Measurements from ENCODE around the gene C1orf159. TPM values are rescaled to one million over a fixed set of nuclear protein-coding genes. Genes with fewer than 3 reads are reported as not detected.

The C1orf159 gene
- total and polyA plus RNA-seq, 9 of the 15 experiments (the other 6 are each of a cell fraction or from before 2014, with no cell fraction given): 0.28 to 54.9 (median 10.6) TPM

DNA sequence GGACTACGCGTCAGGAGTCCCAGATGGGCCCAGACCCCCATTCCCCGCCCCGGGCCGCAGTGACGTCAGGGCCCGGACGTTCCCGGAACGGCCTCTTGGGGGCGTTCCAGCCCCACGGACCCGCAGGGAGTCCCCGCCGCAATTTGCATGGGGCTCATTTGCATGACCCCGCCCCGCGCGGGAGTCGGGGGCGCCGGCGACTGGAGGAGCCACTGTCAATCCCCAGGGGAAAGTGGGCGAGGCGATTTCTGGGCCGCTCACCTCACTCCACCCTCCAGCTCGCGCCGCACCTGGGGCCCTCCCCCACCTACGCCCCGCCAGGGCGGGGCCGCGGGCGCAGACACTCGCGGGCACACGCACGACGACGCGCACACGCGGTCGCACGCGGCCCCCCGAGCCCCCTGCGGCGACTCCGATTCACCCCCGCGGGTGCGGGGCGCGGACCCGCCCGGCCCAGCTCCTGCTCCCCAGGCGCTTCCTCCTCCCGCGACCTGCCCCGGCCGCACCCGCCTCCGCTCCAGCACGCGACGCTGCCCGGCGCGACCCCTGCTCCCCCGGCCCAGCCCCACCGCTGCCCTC, 82.8 kb downstream of the C1orf159 start (continued):
- TF ChIP-seq, protein P1, sequence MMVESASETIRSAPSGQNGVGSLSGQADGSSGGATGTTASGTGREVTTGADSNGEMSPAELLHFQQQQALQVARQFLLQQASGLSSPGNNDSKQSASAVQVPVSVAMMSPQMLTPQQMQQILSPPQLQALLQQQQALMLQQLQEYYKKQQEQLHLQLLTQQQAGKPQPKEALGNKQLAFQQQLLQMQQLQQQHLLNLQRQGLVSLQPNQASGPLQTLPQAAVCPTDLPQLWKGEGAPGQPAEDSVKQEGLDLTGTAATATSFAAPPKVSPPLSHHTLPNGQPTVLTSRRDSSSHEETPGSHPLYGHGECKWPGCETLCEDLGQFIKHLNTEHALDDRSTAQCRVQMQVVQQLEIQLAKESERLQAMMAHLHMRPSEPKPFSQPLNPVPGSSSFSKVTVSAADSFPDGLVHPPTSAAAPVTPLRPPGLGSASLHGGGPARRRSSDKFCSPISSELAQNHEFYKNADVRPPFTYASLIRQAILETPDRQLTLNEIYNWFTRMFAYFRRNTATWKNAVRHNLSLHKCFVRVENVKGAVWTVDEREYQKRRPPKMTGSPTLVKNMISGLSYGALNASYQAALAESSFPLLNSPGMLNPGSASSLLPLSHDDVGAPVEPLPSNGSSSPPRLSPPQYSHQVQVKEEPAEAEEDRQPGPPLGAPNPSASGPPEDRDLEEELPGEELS (CRISPR knock-in tag; IDR thresholded peaks at IDR 0.05; ENCODE audit: borderline replicate concordance): no peak
- TF ChIP-seq, protein P2, sequence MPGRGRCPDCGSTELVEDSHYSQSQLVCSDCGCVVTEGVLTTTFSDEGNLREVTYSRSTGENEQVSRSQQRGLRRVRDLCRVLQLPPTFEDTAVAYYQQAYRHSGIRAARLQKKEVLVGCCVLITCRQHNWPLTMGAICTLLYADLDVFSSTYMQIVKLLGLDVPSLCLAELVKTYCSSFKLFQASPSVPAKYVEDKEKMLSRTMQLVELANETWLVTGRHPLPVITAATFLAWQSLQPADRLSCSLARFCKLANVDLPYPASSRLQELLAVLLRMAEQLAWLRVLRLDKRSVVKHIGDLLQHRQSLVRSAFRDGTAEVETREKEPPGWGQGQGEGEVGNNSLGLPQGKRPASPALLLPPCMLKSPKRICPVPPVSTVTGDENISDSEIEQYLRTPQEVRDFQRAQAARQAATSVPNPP (IDR thresholded peaks at IDR 0.05; ENCODE audit: borderline replicate concordance, insufficient read depth, insufficient read length): no peak
- no peak for TF ChIP-seq NUFIP1 (IDR thresholded peaks at IDR 0.05; ENCODE audit: partially characterized antibody)
- TF ChIP-seq ZNF586 (CRISPR knock-in tag; conservative IDR thresholded peaks at IDR 0.05): no peak
- TF ChIP-seq ZNF79 (CRISPR knock-in tag; IDR thresholded peaks at IDR 0.05; ENCODE audit: low read depth): no peak
- TF ChIP-seq SMAD2 (IDR thresholded peaks at IDR 0.05; ENCODE audit: low read depth, low read length): no peak
- TF ChIP-seq CBFA2T2 (conservative IDR thresholded peaks at IDR 0.05): no peak
- TF ChIP-seq ZBTB17 (CRISPR knock-in tag; IDR thresholded peaks at IDR 0.05): no peak
- no peak for TF ChIP-seq ZNF830 (CRISPR knock-in tag; IDR thresholded peaks at IDR 0.05)
- TF ChIP-seq POLR2AphosphoS5 (IDR thresholded peaks at IDR 0.05; ENCODE audit: control insufficient read depth, insufficient read depth, low read depth, low read length): no peak
- no peak for TF ChIP-seq SMARCC2 (IDR thresholded peaks at IDR 0.05; ENCODE audit: low read depth)
- TF ChIP-seq, protein P3, sequence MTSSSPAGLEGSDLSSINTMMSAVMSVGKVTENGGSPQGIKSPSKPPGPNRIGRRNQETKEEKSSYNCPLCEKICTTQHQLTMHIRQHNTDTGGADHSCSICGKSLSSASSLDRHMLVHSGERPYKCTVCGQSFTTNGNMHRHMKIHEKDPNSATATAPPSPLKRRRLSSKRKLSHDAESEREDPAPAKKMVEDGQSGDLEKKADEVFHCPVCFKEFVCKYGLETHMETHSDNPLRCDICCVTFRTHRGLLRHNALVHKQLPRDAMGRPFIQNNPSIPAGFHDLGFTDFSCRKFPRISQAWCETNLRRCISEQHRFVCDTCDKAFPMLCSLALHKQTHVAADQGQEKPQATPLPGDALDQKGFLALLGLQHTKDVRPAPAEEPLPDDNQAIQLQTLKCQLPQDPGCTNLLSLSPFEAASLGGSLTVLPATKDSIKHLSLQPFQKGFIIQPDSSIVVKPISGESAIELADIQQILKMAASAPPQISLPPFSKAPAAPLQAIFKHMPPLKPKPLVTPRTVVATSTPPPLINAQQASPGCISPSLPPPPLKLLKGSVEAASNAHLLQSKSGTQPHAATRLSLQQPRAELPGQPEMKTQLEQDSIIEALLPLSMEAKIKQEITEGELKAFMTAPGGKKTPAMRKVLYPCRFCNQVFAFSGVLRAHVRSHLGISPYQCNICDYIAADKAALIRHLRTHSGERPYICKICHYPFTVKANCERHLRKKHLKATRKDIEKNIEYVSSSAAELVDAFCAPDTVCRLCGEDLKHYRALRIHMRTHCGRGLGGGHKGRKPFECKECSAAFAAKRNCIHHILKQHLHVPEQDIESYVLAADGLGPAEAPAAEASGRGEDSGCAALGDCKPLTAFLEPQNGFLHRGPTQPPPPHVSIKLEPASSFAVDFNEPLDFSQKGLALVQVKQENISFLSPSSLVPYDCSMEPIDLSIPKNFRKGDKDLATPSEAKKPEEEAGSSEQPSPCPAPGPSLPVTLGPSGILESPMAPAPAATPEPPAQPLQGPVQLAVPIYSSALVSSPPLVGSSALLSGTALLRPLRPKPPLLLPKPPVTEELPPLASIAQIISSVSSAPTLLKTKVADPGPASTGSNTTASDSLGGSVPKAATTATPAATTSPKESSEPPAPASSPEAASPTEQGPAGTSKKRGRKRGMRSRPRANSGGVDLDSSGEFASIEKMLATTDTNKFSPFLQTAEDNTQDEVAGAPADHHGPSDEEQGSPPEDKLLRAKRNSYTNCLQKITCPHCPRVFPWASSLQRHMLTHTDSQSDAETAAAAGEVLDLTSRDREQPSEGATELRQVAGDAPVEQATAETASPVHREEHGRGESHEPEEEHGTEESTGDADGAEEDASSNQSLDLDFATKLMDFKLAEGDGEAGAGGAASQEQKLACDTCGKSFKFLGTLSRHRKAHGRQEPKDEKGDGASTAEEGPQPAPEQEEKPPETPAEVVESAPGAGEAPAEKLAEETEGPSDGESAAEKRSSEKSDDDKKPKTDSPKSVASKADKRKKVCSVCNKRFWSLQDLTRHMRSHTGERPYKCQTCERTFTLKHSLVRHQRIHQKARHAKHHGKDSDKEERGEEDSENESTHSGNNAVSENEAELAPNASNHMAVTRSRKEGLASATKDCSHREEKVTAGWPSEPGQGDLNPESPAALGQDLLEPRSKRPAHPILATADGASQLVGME (CRISPR knock-in tag; IDR thresholded peaks at IDR 0.05): no peak
- no peak for TF ChIP-seq MAFK (IDR thresholded peaks at IDR 0.05; ENCODE audit: low read length)
- TF ChIP-seq CREB1 (IDR thresholded peaks at IDR 0.05): peak; percentile 84
- peak; percentile 93 for TF ChIP-seq CREB1 (CRISPR knock-in tag; IDR thresholded peaks at IDR 0.05)
- TF ChIP-seq, protein P4, sequence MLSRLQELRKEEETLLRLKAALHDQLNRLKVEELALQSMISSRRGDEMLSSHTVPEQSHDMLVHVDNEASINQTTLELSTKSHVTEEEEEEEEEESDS (CRISPR knock-in tag; IDR thresholded peaks at IDR 0.05): no peak
- no peak for TF ChIP-seq ZNF133 (CRISPR knock-in tag; IDR thresholded peaks at IDR 0.05)
- TF ChIP-seq CBX1 (IDR thresholded peaks at IDR 0.05; ENCODE audit: low read depth): no peak
- peak; percentile 94 for TF ChIP-seq L3MBTL2 (IDR thresholded peaks at IDR 0.05)
- TF ChIP-seq SOX6 (IDR thresholded peaks at IDR 0.05): 0 out of 2 replicates have a peak, but pooled peaks have one; percentile 16
- TF ChIP-seq ZNF431 (CRISPR knock-in tag; IDR thresholded peaks at IDR 0.05): 0 out of 2 replicates have a peak, but pooled peaks have one; percentile 31
